GM12878 (cell line): ENCODE results near the gene RSPH9.

ENCODE experiments used
- BRCA1 ChIP-seq: IDR thresholded peaks from 2 replicates; pipeline ENCODE4 v1.6.1; 2011; ENCODE audit warnings: low read depth, low read length, improper control_type of control experiment
- EZH2 ChIP-seq: IDR thresholded peaks from 2 replicates; pipeline ENCODE4 v1.6.1; 2012; ENCODE audit warnings: low read depth, mild to moderate bottlenecking, control low read depth, inconsistent platforms, low read length, borderline replicate concordance; ENCODE audit not compliant: control insufficient read depth
- SPI1 ChIP-seq: IDR thresholded peaks from 2 replicates; pipeline ENCODE4 v1.6.1; 2011; ENCODE audit warnings: low read depth, mild to moderate bottlenecking, low read length, moderate library complexity, borderline replicate concordance; ENCODE audit not compliant: insufficient read depth
- TF ChIP-seq, protein P1 (sequence below): IDR thresholded peaks from 2 replicates; pipeline ENCODE4 v1.6.1; 2011; ENCODE audit warnings: borderline replicate concordance, low read depth, mild to moderate bottlenecking, moderate library complexity, mixed read lengths, low read length; ENCODE audit not compliant: insufficient read depth; ENCODE audit errors: extremely low read length
- TF ChIP-seq, protein P2 (sequence below), 3 experiments: IDR thresholded peaks in 2 of 3; conservative IDR thresholded peaks in 1 of 3; 2 replicates each; pipeline ENCODE4 v1.5.1; 2011; ENCODE audit warnings: low read depth in 3 of 3, low read length in 3 of 3, mild to moderate bottlenecking in 3 of 3, control low read depth in 2 of 3, moderate library complexity in 2 of 3, inconsistent platforms in 1 of 3, mixed read lengths in 1 of 3; ENCODE audit not compliant: control insufficient read depth in 2 of 3, insufficient read depth in 1 of 3; ENCODE audit errors: extremely low read depth in 1 of 3

DNA sequence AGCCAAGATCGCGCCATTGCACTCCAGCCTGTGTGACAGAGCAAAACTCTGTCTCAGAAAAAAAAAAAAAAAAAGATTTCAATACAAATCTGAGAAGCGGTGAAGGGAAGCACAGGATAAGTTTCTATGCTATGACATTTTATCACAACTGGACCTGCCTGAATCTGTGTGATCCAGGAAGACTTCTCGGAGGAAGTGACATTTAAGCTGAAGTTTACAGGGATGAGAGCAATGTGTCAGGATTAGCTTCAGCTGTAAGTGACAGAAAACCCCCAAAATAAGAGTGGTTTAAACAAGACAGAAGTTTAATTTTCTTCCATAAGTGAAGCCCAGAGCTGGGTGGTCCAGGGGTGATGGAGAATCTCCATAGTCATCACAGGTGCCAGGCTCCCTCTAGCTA lies 76.2 kb downstream of the RSPH9 start:
- TF ChIP-seq, protein P1, sequence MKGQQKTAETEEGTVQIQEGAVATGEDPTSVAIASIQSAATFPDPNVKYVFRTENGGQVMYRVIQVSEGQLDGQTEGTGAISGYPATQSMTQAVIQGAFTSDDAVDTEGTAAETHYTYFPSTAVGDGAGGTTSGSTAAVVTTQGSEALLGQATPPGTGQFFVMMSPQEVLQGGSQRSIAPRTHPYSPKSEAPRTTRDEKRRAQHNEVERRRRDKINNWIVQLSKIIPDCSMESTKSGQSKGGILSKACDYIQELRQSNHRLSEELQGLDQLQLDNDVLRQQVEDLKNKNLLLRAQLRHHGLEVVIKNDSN: no peak
- TF ChIP-seq SPI1 (no peak), EZH2 (no peak), BRCA1 (no peak)
- TF ChIP-seq, protein P2, sequence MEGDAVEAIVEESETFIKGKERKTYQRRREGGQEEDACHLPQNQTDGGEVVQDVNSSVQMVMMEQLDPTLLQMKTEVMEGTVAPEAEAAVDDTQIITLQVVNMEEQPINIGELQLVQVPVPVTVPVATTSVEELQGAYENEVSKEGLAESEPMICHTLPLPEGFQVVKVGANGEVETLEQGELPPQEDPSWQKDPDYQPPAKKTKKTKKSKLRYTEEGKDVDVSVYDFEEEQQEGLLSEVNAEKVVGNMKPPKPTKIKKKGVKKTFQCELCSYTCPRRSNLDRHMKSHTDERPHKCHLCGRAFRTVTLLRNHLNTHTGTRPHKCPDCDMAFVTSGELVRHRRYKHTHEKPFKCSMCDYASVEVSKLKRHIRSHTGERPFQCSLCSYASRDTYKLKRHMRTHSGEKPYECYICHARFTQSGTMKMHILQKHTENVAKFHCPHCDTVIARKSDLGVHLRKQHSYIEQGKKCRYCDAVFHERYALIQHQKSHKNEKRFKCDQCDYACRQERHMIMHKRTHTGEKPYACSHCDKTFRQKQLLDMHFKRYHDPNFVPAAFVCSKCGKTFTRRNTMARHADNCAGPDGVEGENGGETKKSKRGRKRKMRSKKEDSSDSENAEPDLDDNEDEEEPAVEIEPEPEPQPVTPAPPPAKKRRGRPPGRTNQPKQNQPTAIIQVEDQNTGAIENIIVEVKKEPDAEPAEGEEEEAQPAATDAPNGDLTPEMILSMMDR (IDR thresholded peaks at IDR 0.05 in 2 of 3, conservative IDR thresholded peaks at IDR 0.05 in 1 of 3; ENCODE audit: control insufficient read depth in 2 of 3, extremely low read depth in 1 of 3, insufficient read depth in 1 of 3, low read depth in 3 of 3, low read length in 3 of 3): no peak
